Measurements from ENCODE around the gene ELF3.
"Not testable (repeated sequence)": the region's sequence is repeated elsewhere in the genome, so short reads cannot be mapped to it uniquely, and the experiment has no call there.

- TF ChIP-seq POLR2A, POLR2AphosphoS5 (IDR thresholded peaks at IDR 0.05; ENCODE audit: low read depth, low read length): not testable (repeated sequence)
These were observed 52.2 kb downstream of the ELF3 start for GRCh38 chr1:202062636-202063035.

Data from GM12891 (cell line).